ENCODE measurements around the gene CPNE1. TPM values are rescaled to one million over a fixed set of nuclear protein-coding genes. Genes with fewer than 3 reads are reported as not detected.

Gene CPNE1
- total and polyA plus RNA-seq, 2 of the 8 experiments (the other 6 are each of a cell fraction or from before 2014, with no cell fraction given) = 294 to 346 TPM

GRCh38 chr20:35629427-35630145 is 35.1 kb downstream of the CPNE1 start:
- POLR2A ChIA-PET (ENCODE audit: partially characterized antibody) = interaction anchor here (0.6 to 4.6 kb wide), 6 partner anchors 10 to 113 kb away, joined by 3 to 23 read pairs (median 3); no protein-coding TSS in a partner anchor
- peaks cover 27 to 72% (median 46%) of the 10 kb centered on the region in 4 experiments for H3K36me3 ChIP-seq (ENCODE audit: control insufficient read depth in 2 of 4, insufficient read depth in 4 of 4, low read length in 3 of 4)
- no peak for DNase-seq (ENCODE audit: low read depth in 1 of 2, low spot score in 2 of 2)
- TF ChIP-seq SRF (IDR thresholded peaks at IDR 0.05; ENCODE audit: low read depth, low read length) = no peak
- no peak for TF ChIP-seq KDM5A (IDR thresholded peaks at IDR 0.05; ENCODE audit: low read length)
- TF ChIP-seq CBX8 (IDR thresholded peaks at IDR 0.05; ENCODE audit: borderline replicate concordance, low read depth, low read length) = no peak
- TF ChIP-seq TAF7 (optimal IDR thresholded peaks at IDR 0.05; ENCODE audit: borderline replicate concordance, low read depth, low read length) = no peak
- TF ChIP-seq JUND (IDR thresholded peaks at IDR 0.05; ENCODE audit: low read length) = no peak
- TF ChIP-seq CTBP2 (IDR thresholded peaks at IDR 0.05; ENCODE audit: borderline replicate concordance, insufficient read depth, insufficient read length, low read length) = no peak
- TF ChIP-seq POLR2AphosphoS5 (IDR thresholded peaks at IDR 0.05; ENCODE audit: low read depth, low read length) = no peak
- no peak for TF ChIP-seq GTF2F1 (IDR thresholded peaks at IDR 0.05; ENCODE audit: borderline replicate concordance, low read depth, low read length)
- TF ChIP-seq CBX5 (IDR thresholded peaks at IDR 0.05; ENCODE audit: low read depth, low read length) = no peak
- no peak for TF ChIP-seq CREB1 (IDR thresholded peaks at IDR 0.05)
- TF ChIP-seq ATF2 (IDR thresholded peaks at IDR 0.05; ENCODE audit: low read length) = no peak
- TF ChIP-seq SP4 (IDR thresholded peaks at IDR 0.05; ENCODE audit: low read length) = no peak

More at GRCh38 chr20:35629427-35630145, 35.1 kb downstream of the CPNE1 start:
- CTCF ChIA-PET (ENCODE audit: partially characterized antibody) = interaction anchor here (0.8 to 2.7 kb wide), 3 partner anchors 10 to 25 kb away, joined by 3 to 35 read pairs (median 3); no protein-coding TSS in a partner anchor
- H3K18ac ChIP-seq (ENCODE audit: extremely low read depth, low read length) = no peak overlapping the region
- no peak overlapping the region for H3K14ac ChIP-seq (ENCODE audit: insufficient read length)
- H4K5ac ChIP-seq (ENCODE audit: insufficient read length, low read depth, low read length) = no peak overlapping the region
- FAIRE-seq = no peak
- no peak overlapping the region for H4K8ac ChIP-seq (ENCODE audit: extremely low read depth, insufficient read depth, low read length)
- no peak overlapping the region for H3K9ac ChIP-seq (replicated peaks in 1 of 4; ENCODE audit: extremely low read depth in 1 of 4, low read depth in 3 of 4, low read length in 3 of 4)
- H3K27ac ChIP-seq (ENCODE audit: low read depth, low read length) = no peak overlapping the region
- no peaks in the 10 kb centered on the region for H3K23me2 ChIP-seq (ENCODE audit: low read depth, low read length)
- H3K79me2 ChIP-seq (ENCODE audit: control insufficient read depth in 1 of 2, insufficient read depth in 2 of 2, low read length in 2 of 2) = peaks cover 0 to 5% of the 10 kb centered on the region in 2 experiments; a peak in 1 of 4 replicates
- no peak overlapping the region for H3K4ac ChIP-seq (replicated peaks; ENCODE audit: insufficient read length, low read depth, low read length)
- H3K23ac ChIP-seq (ENCODE audit: insufficient read length) = no peak overlapping the region
- no peak overlapping the region for H3K4me3 ChIP-seq (ENCODE audit: extremely low read depth in 1 of 4, insufficient read depth in 2 of 4, low read depth in 3 of 4, low read length in 4 of 4)
- H2BK15ac ChIP-seq (ENCODE audit: low read length) = no peak overlapping the region
- no peak overlapping the region for H2BK20ac ChIP-seq (ENCODE audit: low read length)
- peaks cover 2 to 18% of the 10 kb centered on the region in 2 experiments for H4K20me1 ChIP-seq (replicated peaks in 1 of 2; ENCODE audit: control insufficient read depth in 1 of 2, insufficient read depth in 2 of 2, low read length in 2 of 2)
- H3K4me2 ChIP-seq (ENCODE audit: insufficient read depth in 1 of 2, low read depth in 2 of 2, low read length in 2 of 2) = no peak overlapping the region
- H2BK5ac ChIP-seq (ENCODE audit: low read depth, low read length) = no peak overlapping the region
- no peaks in the 10 kb centered on the region for H3K4me1 ChIP-seq (replicated peaks in 1 of 4; ENCODE audit: control insufficient read depth in 3 of 4, insufficient read depth in 4 of 4, low read length in 3 of 4)
- peaks cover 10% of the 10 kb centered on the region; the same call in 1 of the 2 replicates for H3K79me1 ChIP-seq (ENCODE audit: low read depth, low read length)
- no peaks in the 10 kb centered on the region for H3K27me3 ChIP-seq (replicated peaks in 1 of 4; ENCODE audit: control insufficient read depth in 3 of 4, extremely low read depth in 1 of 4, insufficient read depth in 3 of 4, low read length in 3 of 4)
- no peak overlapping the region for H2BK120ac ChIP-seq (replicated peaks; ENCODE audit: low read depth, low read length)
- no peak overlapping the region for H2AK5ac ChIP-seq (ENCODE audit: low read depth, low read length)
- H3K9me3 ChIP-seq (ENCODE audit: insufficient read depth in 2 of 2, low read depth in 1 of 2, low read length in 1 of 2) = no peaks in the 10 kb centered on the region
- WGBS, 2 experiments (ENCODE audit: extremely low coverage in 1 of 2, insufficient coverage in 1 of 2, insufficient read length in 1 of 2, insufficient replicate concordance in 2 of 2, low coverage in 1 of 2, low lambda C conversion rate in 2 of 2, missing lambda C conversion rate in 1 of 2) = 93% methylated on average over 12 of the region's 12 CpGs; no CpG with 5 or more reads in 1 of the 2 experiments
- no peak overlapping the region for H4K91ac ChIP-seq (replicated peaks; ENCODE audit: insufficient read length, low read length)
- no peak overlapping the region for H2AFZ ChIP-seq (ENCODE audit: low read length)
- no peak overlapping the region for H3K56ac ChIP-seq (replicated peaks; ENCODE audit: insufficient read length, low read depth, low read length)
- H2BK12ac ChIP-seq (ENCODE audit: low read depth, low read length) = no peak overlapping the region
